Measurements from ENCODE around the gene CHST3.

CHST3 gene

GRCh38 chr10:71938211-71938610, 26.0 kb upstream of the CHST3 start:
- peaks cover 2% of the 10 kb centered on the region for H3K9me3 ChIP-seq (ENCODE audit: low read length)
- no peaks in the 10 kb centered on the region for H3K4me1 ChIP-seq (ENCODE audit: insufficient read depth, low read length)
- no peaks in the 10 kb centered on the region for H3K36me3 ChIP-seq (ENCODE audit: insufficient read depth, low read length)
- H2AFZ ChIP-seq (ENCODE audit: low read depth, low read length) = no peak overlapping the region
- no peak overlapping the region for H3K4me3 ChIP-seq (ENCODE audit: low read length)
- no peaks in the 10 kb centered on the region for H3K27me3 ChIP-seq (ENCODE audit: insufficient read depth, low read length)

GRCh38 chr10:71939304-71939703, 24.9 kb upstream of the CHST3 start:
- no peaks in the 10 kb centered on the region for H3K27me3 ChIP-seq (ENCODE audit: insufficient read depth, low read length)
- no peaks in the 10 kb centered on the region for H3K4me1 ChIP-seq (ENCODE audit: insufficient read depth, low read length)
- H3K36me3 ChIP-seq (ENCODE audit: insufficient read depth, low read length) = no peaks in the 10 kb centered on the region
- no peak overlapping the region for H3K4me3 ChIP-seq (ENCODE audit: low read length)
- no peak overlapping the region for H2AFZ ChIP-seq (ENCODE audit: low read depth, low read length)
- peaks cover 6% of the 10 kb centered on the region for H3K9me3 ChIP-seq (ENCODE audit: low read length)

GRCh38 chr10:71939861-71940474, 24.2 kb upstream of the CHST3 start:
- Histone ChIP-seq H3K27me3 (ENCODE audit: insufficient read depth, low read length) (no peaks in the 10 kb centered on the region), H3K36me3 (ENCODE audit: insufficient read depth, low read length) (no peaks in the 10 kb centered on the region), H2AFZ (ENCODE audit: low read depth, low read length) (no peak overlapping the region), H3K4me3 (ENCODE audit: low read length) (no peak overlapping the region), H3K4me1 (ENCODE audit: insufficient read depth, low read length) (no peaks in the 10 kb centered on the region), H3K9me3 (ENCODE audit: low read length) (peaks cover 8% of the 10 kb centered on the region)

GRCh38 chr10:71940752-71941151, 23.4 kb upstream of the CHST3 start:
- Histone ChIP-seq H3K9me3 (ENCODE audit: low read length) (peaks cover 8% of the 10 kb centered on the region), H2AFZ (ENCODE audit: low read depth, low read length) (no peak overlapping the region), H3K4me3 (ENCODE audit: low read length) (no peak overlapping the region), H3K27me3 (ENCODE audit: insufficient read depth, low read length) (no peaks in the 10 kb centered on the region), H3K4me1 (ENCODE audit: insufficient read depth, low read length) (no peaks in the 10 kb centered on the region), H3K36me3 (ENCODE audit: insufficient read depth, low read length) (no peaks in the 10 kb centered on the region)

GRCh38 chr10:71941318-71941717, 22.9 kb upstream of the CHST3 start:
- Histone ChIP-seq H3K4me3 (ENCODE audit: low read length) (no peak overlapping the region), H3K27me3 (ENCODE audit: insufficient read depth, low read length) (no peaks in the 10 kb centered on the region), H3K36me3 (ENCODE audit: insufficient read depth, low read length) (no peaks in the 10 kb centered on the region), H3K9me3 (ENCODE audit: low read length) (peaks cover 10% of the 10 kb centered on the region), H3K4me1 (ENCODE audit: insufficient read depth, low read length) (no peaks in the 10 kb centered on the region), H2AFZ (ENCODE audit: low read depth, low read length) (no peak overlapping the region)

GRCh38 chr10:71945819-71946474, 18.2 kb upstream of the CHST3 start:
- Histone ChIP-seq H3K4me1 (ENCODE audit: insufficient read depth, low read length) (no peaks in the 10 kb centered on the region), H3K27me3 (ENCODE audit: insufficient read depth, low read length) (no peaks in the 10 kb centered on the region), H3K36me3 (ENCODE audit: insufficient read depth, low read length) (no peaks in the 10 kb centered on the region), H3K4me3 (ENCODE audit: low read length) (no peak overlapping the region), H3K9me3 (ENCODE audit: low read length) (peaks cover 10% of the 10 kb centered on the region), H2AFZ (ENCODE audit: low read depth, low read length) (no peak overlapping the region)

- Histone ChIP-seq H3K27me3 (ENCODE audit: insufficient read depth, low read length) (no peaks in the 10 kb centered on the region), H3K4me1 (ENCODE audit: insufficient read depth, low read length) (no peaks in the 10 kb centered on the region), H3K9me3 (ENCODE audit: low read length) (peaks cover 10% of the 10 kb centered on the region), H3K4me3 (ENCODE audit: low read length) (no peak overlapping the region), H2AFZ (ENCODE audit: low read depth, low read length) (no peak overlapping the region), H3K36me3 (ENCODE audit: insufficient read depth, low read length) (no peaks in the 10 kb centered on the region)
Measured at GRCh38 chr10:71946700-71947099, 17.5 kb upstream of the CHST3 start.

GRCh38 chr10:71948496-71949067, 15.6 kb upstream of the CHST3 start:
- Histone ChIP-seq H3K27me3 (ENCODE audit: insufficient read depth, low read length) (no peaks in the 10 kb centered on the region), H2AFZ (ENCODE audit: low read depth, low read length) (no peak overlapping the region), H3K4me3 (ENCODE audit: low read length) (no peak overlapping the region), H3K36me3 (ENCODE audit: insufficient read depth, low read length) (no peaks in the 10 kb centered on the region), H3K4me1 (ENCODE audit: insufficient read depth, low read length) (no peaks in the 10 kb centered on the region), H3K9me3 (ENCODE audit: low read length) (peaks cover 6% of the 10 kb centered on the region)

GRCh38 chr10:71950683-71951082, 13.5 kb upstream of the CHST3 start:
- no peak overlapping the region for H2AFZ ChIP-seq (ENCODE audit: low read depth, low read length)
- peaks cover 9% of the 10 kb centered on the region for H3K9me3 ChIP-seq (ENCODE audit: low read length)
- no peaks in the 10 kb centered on the region for H3K27me3 ChIP-seq (ENCODE audit: insufficient read depth, low read length)
- H3K4me1 ChIP-seq (ENCODE audit: insufficient read depth, low read length) = no peaks in the 10 kb centered on the region
- no peak overlapping the region for H3K4me3 ChIP-seq (ENCODE audit: low read length)
- H3K36me3 ChIP-seq (ENCODE audit: insufficient read depth, low read length) = no peaks in the 10 kb centered on the region

- Histone ChIP-seq H3K9me3 (ENCODE audit: low read length) (peaks cover 8% of the 10 kb centered on the region), H3K4me3 (ENCODE audit: low read length) (no peak overlapping the region), H3K36me3 (ENCODE audit: insufficient read depth, low read length) (no peaks in the 10 kb centered on the region), H2AFZ (ENCODE audit: low read depth, low read length) (no peak overlapping the region), H3K4me1 (ENCODE audit: insufficient read depth, low read length) (peaks cover 4% of the 10 kb centered on the region), H3K27me3 (ENCODE audit: insufficient read depth, low read length) (no peaks in the 10 kb centered on the region)
Measured at GRCh38 chr10:71952745-71953144, 11.4 kb upstream of the CHST3 start.

- Histone ChIP-seq H3K4me1 (ENCODE audit: insufficient read depth, low read length) (peaks cover 4% of the 10 kb centered on the region), H3K27me3 (ENCODE audit: insufficient read depth, low read length) (peaks cover 5% of the 10 kb centered on the region), H3K36me3 (ENCODE audit: insufficient read depth, low read length) (no peaks in the 10 kb centered on the region), H2AFZ (ENCODE audit: low read depth, low read length) (no peak overlapping the region), H3K4me3 (ENCODE audit: low read length) (no peak overlapping the region), H3K9me3 (ENCODE audit: low read length) (peaks cover 12% of the 10 kb centered on the region)
Measured at GRCh38 chr10:71957546-71958275, 6.5 kb upstream of the CHST3 start.

GRCh38 chr10:71959526-71959925, 4.7 kb upstream of the CHST3 start:
- no peaks in the 10 kb centered on the region for H3K36me3 ChIP-seq (ENCODE audit: insufficient read depth, low read length)
- H2AFZ ChIP-seq (ENCODE audit: low read depth, low read length) = no peak overlapping the region
- H3K27me3 ChIP-seq (ENCODE audit: insufficient read depth, low read length) = peaks cover 5% of the 10 kb centered on the region
- H3K9me3 ChIP-seq (ENCODE audit: low read length) = peaks cover 12% of the 10 kb centered on the region
- H3K4me3 ChIP-seq (ENCODE audit: low read length) = no peak overlapping the region
- H3K4me1 ChIP-seq (ENCODE audit: insufficient read depth, low read length) = peaks cover 4% of the 10 kb centered on the region

GRCh38 chr10:71961831-71962230, 2.4 kb upstream of the CHST3 start:
- no peaks in the 10 kb centered on the region for H3K36me3 ChIP-seq (ENCODE audit: insufficient read depth, low read length)
- H3K4me1 ChIP-seq (ENCODE audit: insufficient read depth, low read length) = peaks cover 11% of the 10 kb centered on the region

More at GRCh38 chr10:71961831-71962230, 2.4 kb upstream of the CHST3 start:
- Histone ChIP-seq H3K9me3 (ENCODE audit: low read length) (peaks cover 5% of the 10 kb centered on the region), H3K4me3 (ENCODE audit: low read length) (no peak overlapping the region), H2AFZ (ENCODE audit: low read depth, low read length) (no peak overlapping the region), H3K27me3 (ENCODE audit: insufficient read depth, low read length) (peaks cover 5% of the 10 kb centered on the region)

Measured in neuron (in vitro differentiated cells).